H9 (cell line): ENCODE results near the gene MED17. TPM values are rescaled to one million over a fixed set of nuclear protein-coding genes. Genes with fewer than 3 reads are reported as not detected.
"Not testable (repeated sequence)": the region's sequence is repeated elsewhere in the genome, so short reads cannot be mapped to it uniquely, and the experiment has no call there.

Experiments
- DNase-seq: peaks from one replicate; pipeline ENCODE4 v3.0.0-alpha.2; 2017
- H2AFZ ChIP-seq: one replicate; pipeline ENCODE4 v1.6.1; 2013; ENCODE audit warnings: mild to moderate bottlenecking, low read length, control low read depth, moderate library complexity
- H2AK5ac ChIP-seq: 2 replicates; pipeline ENCODE4 v1.6.1; 2013; ENCODE audit warnings: low read length, control low read depth, mixed read lengths; ENCODE audit not compliant: insufficient read length
- H2BK120ac ChIP-seq: one replicate; pipeline ENCODE4 v1.6.1; 2013; ENCODE audit warnings: low read depth, mild to moderate bottlenecking, low read length, control low read depth, inconsistent platforms; ENCODE audit not compliant: poor library complexity, severe bottlenecking
- H2BK12ac ChIP-seq: 2 replicates; pipeline ENCODE4 v1.6.1; 2013; ENCODE audit warnings: low read length, control low read depth, mixed read lengths, low read depth; ENCODE audit not compliant: insufficient read length
- H2BK15ac ChIP-seq: 2 replicates; pipeline ENCODE4 v1.6.1; 2013; ENCODE audit warnings: low read depth, low read length, control low read depth
- H2BK20ac ChIP-seq: one replicate; pipeline ENCODE4 v1.6.1; 2013; ENCODE audit warnings: low read depth, mild to moderate bottlenecking, low read length, control low read depth, inconsistent platforms; ENCODE audit not compliant: poor library complexity, severe bottlenecking
- H2BK5ac ChIP-seq: 2 replicates; pipeline ENCODE4 v1.6.1; 2013; ENCODE audit warnings: low read length, control low read depth, mixed read lengths; ENCODE audit not compliant: insufficient read length
- H3K14ac ChIP-seq: 2 replicates; pipeline ENCODE4 v1.6.1; 2013; ENCODE audit warnings: low read length, control low read depth; ENCODE audit not compliant: insufficient read depth
- H3K18ac ChIP-seq: 2 replicates; pipeline ENCODE4 v1.6.1; 2013; ENCODE audit warnings: low read depth, mild to moderate bottlenecking, mixed read lengths, low read length, control low read depth; ENCODE audit not compliant: insufficient read length
- H3K23ac ChIP-seq: 2 replicates; pipeline ENCODE4 v1.6.1; 2013; ENCODE audit warnings: low read length, control low read depth, mixed read lengths, low read depth; ENCODE audit not compliant: insufficient read length
- H3K23me2 ChIP-seq: 2 replicates; pipeline ENCODE4 v1.6.1; 2013; ENCODE audit warnings: low read depth, mild to moderate bottlenecking, mixed read lengths, low read length, control low read depth; ENCODE audit not compliant: insufficient read length, poor library complexity, severe bottlenecking
- H3K27ac ChIP-seq: 2 replicates; pipeline ENCODE4 v1.5.1; 2013; ENCODE audit warnings: low read length, control low read depth, mixed read lengths, low read depth; ENCODE audit not compliant: insufficient read length
- H3K27me3 ChIP-seq: 2 replicates; pipeline ENCODE4 v1.6.1; 2013; ENCODE audit warnings: low read length, control low read depth, inconsistent platforms; ENCODE audit not compliant: insufficient read depth
- H3K4ac ChIP-seq: 2 replicates; pipeline ENCODE4 v1.6.1; 2013; ENCODE audit warnings: low read depth, mild to moderate bottlenecking, control low read depth, inconsistent platforms, low read length, moderate library complexity
- H3K4me1 ChIP-seq: 2 replicates; pipeline ENCODE4 v1.6.1; 2013; ENCODE audit warnings: low read length, control low read depth, inconsistent platforms; ENCODE audit not compliant: insufficient read depth
- H3K4me2 ChIP-seq: 2 replicates; pipeline ENCODE4 v1.6.1; 2013; ENCODE audit warnings: low read length, control low read depth, mixed read lengths; ENCODE audit not compliant: insufficient read length, insufficient read depth
- H3K56ac ChIP-seq: 2 replicates; pipeline ENCODE4 v1.6.1; 2013; ENCODE audit warnings: low read depth, mild to moderate bottlenecking, mixed read lengths, low read length, control low read depth; ENCODE audit not compliant: insufficient read length
- H3K79me1 ChIP-seq: 2 replicates; pipeline ENCODE4 v1.6.1; 2013; ENCODE audit warnings: low read depth, mild to moderate bottlenecking, moderate library complexity, low read length, control low read depth, inconsistent platforms; ENCODE audit not compliant: insufficient read depth, poor library complexity, severe bottlenecking
- H3K79me2 ChIP-seq: 2 replicates; pipeline ENCODE4 v1.6.1; 2013; ENCODE audit warnings: low read length, control low read depth, inconsistent platforms; ENCODE audit not compliant: insufficient read depth
- H3K9ac ChIP-seq: 2 replicates; pipeline ENCODE4 v1.6.1; 2013; ENCODE audit warnings: low read length, control low read depth, mixed read lengths; ENCODE audit not compliant: insufficient read length; ENCODE audit errors: extremely low read depth
- H3K9me3 ChIP-seq: one replicate; pipeline ENCODE4 v1.6.1; 2013; ENCODE audit warnings: low read depth, low read length, inconsistent platforms; ENCODE audit not compliant: control insufficient read depth
- H3T11ph ChIP-seq: one replicate; pipeline ENCODE4 v1.6.1; 2013; ENCODE audit warnings: mild to moderate bottlenecking, low read length, control low read depth, inconsistent platforms
- H4K20me1 ChIP-seq: one replicate; pipeline ENCODE4 v1.6.1; 2013; ENCODE audit not compliant: control insufficient read depth, insufficient read length, insufficient read depth
- H4K5ac ChIP-seq: 2 replicates; pipeline ENCODE4 v1.6.1; 2013; ENCODE audit warnings: low read depth, mild to moderate bottlenecking, mixed read lengths, low read length, control low read depth; ENCODE audit not compliant: insufficient read length
- H4K8ac ChIP-seq: replicated peaks from 2 replicates; pipeline ENCODE4 v1.6.1; 2013; ENCODE audit warnings: low read length, control low read depth, mixed read lengths, low read depth; ENCODE audit not compliant: insufficient read length
- H4K91ac ChIP-seq: 2 replicates; pipeline ENCODE4 v1.6.1; 2013; ENCODE audit warnings: low read depth, mild to moderate bottlenecking, moderate library complexity, mixed read lengths, low read length, control low read depth; ENCODE audit not compliant: insufficient read length
- H3K27ac Mint-ChIP-seq, 3 experiments: 2 replicates in 2 of 3; 3 replicates in 1 of 3; pipeline ENCODE4 v1.8.0; 2020 to 2021; ENCODE audit warnings: mixed read lengths in 3 of 3, mild to moderate bottlenecking in 1 of 3, moderate library complexity in 1 of 3
- H3K27me3 Mint-ChIP-seq: 2 replicates; pipeline ENCODE4 v1.8.0; 2021; ENCODE audit warnings: low read depth, mild to moderate bottlenecking, moderate library complexity, mixed read lengths
- H3K36me3 Mint-ChIP-seq, 3 experiments: 2 replicates in 2 of 3; 3 replicates in 1 of 3; pipeline ENCODE4 v1.8.0; 2020 to 2021; ENCODE audit warnings: low read depth in 3 of 3, mixed read lengths in 3 of 3; ENCODE audit not compliant: insufficient read depth in 1 of 3
- H3K4me1 Mint-ChIP-seq, 2 experiments: 2 replicates each; pipeline ENCODE4 v1.8.0; 2020; ENCODE audit warnings: mixed read lengths in 2 of 2
- H3K4me3 Mint-ChIP-seq, 2 experiments: 2 replicates in 1 of 2; 3 replicates in 1 of 2; pipeline ENCODE4 v1.8.0; 2020 to 2021; ENCODE audit warnings: mild to moderate bottlenecking in 2 of 2, mixed read lengths in 2 of 2, moderate library complexity in 1 of 2
- H3K9me3 Mint-ChIP-seq, 2 experiments: 2 replicates in 1 of 2; 3 replicates in 1 of 2; pipeline ENCODE4 v1.8.0; 2020; ENCODE audit warnings: mild to moderate bottlenecking in 2 of 2, mixed read lengths in 2 of 2, moderate library complexity in 1 of 2
- WGBS: extraction: QIAGEN DNeasy Blood & Tissue Kit; methylation state at CpG from one replicate; pipeline ENCODE4 v1.1.7; 2013; ENCODE audit warnings: missing lambda C conversion rate, low lambda C conversion rate, mixed read lengths; ENCODE audit not compliant: insufficient read length; ENCODE audit errors: extremely low coverage; 5-methylcytosine and 5-hydroxymethylcytosine counted together
- total RNA-seq: library from RNA; stranded (reverse); gene quantifications from 2 replicates; pipeline ENCODE4 v1.2.1, GENCODE V29; 2021
- TF ChIP-seq, protein P1 (sequence below): fragments of 200-600 bp; sonication (generic); conservative IDR thresholded peaks from 3 replicates; pipeline ENCODE4 v1.8.0; 2021; ENCODE audit warnings: antibody characterized with exemption, mild to moderate bottlenecking

The MED17 gene
- total RNA-seq, 1 experiment from 2014 or later: 43.3 TPM

DNA sequence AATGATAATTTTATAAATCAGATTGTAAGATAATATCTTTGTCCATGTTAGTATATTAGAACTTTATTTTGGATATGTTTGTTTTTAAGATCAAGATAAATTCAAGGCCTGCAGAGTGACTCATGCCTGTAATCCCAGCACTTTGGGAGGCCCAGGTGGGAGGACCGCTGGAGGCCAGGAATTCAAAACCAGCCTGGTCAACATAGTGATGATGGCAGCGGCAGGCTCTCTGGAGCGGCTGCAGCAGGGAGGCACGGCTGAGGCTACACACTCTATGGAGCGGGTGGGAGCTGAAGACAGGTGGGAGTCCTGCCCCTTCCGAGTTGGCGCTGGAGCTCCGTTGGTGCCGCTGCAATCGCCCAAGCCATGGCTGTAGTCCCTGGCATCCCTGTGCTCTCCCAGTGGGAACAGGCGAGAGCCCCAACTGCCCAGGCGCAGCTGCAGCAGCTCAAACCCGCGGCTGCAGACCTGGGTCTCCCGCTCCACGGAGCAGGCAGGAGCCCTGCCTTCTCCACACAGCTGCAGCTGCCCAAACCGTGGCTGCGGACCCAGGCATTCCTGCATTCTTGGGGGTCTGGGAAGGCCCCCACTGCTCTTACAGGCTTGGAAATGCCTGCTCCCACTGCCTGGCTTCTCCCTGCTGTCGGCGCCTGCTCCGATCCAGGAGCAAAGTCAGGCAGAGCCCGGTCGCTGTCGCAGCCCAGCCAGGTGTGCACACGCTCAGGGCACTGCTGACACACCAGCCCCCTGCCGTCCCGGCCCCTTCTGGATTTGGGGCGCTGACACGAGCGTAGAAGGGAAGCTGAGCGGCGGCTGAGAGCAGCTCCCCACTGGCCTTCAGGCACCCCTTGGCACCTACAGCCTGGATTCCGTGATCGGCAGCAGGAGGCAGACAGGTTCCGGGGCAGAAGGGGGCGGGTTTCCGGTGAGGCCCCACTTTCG, 25.9 kb upstream of the MED17 start:
- no peak overlapping the region for H2BK20ac ChIP-seq
- H2BK12ac ChIP-seq: no peak overlapping the region
- TF ChIP-seq, protein P1, sequence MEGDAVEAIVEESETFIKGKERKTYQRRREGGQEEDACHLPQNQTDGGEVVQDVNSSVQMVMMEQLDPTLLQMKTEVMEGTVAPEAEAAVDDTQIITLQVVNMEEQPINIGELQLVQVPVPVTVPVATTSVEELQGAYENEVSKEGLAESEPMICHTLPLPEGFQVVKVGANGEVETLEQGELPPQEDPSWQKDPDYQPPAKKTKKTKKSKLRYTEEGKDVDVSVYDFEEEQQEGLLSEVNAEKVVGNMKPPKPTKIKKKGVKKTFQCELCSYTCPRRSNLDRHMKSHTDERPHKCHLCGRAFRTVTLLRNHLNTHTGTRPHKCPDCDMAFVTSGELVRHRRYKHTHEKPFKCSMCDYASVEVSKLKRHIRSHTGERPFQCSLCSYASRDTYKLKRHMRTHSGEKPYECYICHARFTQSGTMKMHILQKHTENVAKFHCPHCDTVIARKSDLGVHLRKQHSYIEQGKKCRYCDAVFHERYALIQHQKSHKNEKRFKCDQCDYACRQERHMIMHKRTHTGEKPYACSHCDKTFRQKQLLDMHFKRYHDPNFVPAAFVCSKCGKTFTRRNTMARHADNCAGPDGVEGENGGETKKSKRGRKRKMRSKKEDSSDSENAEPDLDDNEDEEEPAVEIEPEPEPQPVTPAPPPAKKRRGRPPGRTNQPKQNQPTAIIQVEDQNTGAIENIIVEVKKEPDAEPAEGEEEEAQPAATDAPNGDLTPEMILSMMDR: no peak
- no peaks in the 10 kb centered on the region for H3K27me3 ChIP-seq
- H3K9me3 Mint-ChIP-seq: no peaks in the 10 kb centered on the region
- H3K79me1 ChIP-seq: no peaks in the 10 kb centered on the region
- no peak for DNase-seq
- H3K4me2 ChIP-seq: no peak overlapping the region
- no peak overlapping the region for H3K27ac ChIP-seq
- H3K9ac ChIP-seq: no peak overlapping the region
- H3K4me1 Mint-ChIP-seq: no peaks in the 10 kb centered on the region
- H3K4me3 Mint-ChIP-seq: no peak overlapping the region
- H3K18ac ChIP-seq: no peak overlapping the region
- no peaks in the 10 kb centered on the region for H3K9me3 ChIP-seq
- no peak overlapping the region; a peak in 1 of 7 replicates for H3K27ac Mint-ChIP-seq
- no peaks in the 10 kb centered on the region for H3K27me3 Mint-ChIP-seq
- no peaks in the 10 kb centered on the region for H3K4me1 ChIP-seq
- no peaks in the 10 kb centered on the region for H4K20me1 ChIP-seq
- H3K36me3 Mint-ChIP-seq: peaks cover 15 to 60% (median 49%) of the 10 kb centered on the region in 3 experiments
- H2BK120ac ChIP-seq: no peak overlapping the region
- H3T11ph ChIP-seq: no peak overlapping the region
- H3K4ac ChIP-seq: no peak overlapping the region
- H4K5ac ChIP-seq: no peak overlapping the region
- H3K56ac ChIP-seq: no peak overlapping the region
- no peak overlapping the region for H3K23ac ChIP-seq
- H4K91ac ChIP-seq: no peak overlapping the region
- no peak overlapping the region for H3K14ac ChIP-seq
- H3K79me2 ChIP-seq: no peaks in the 10 kb centered on the region
- no peak overlapping the region for H4K8ac ChIP-seq
- H2BK15ac ChIP-seq: no peak overlapping the region
- no peak overlapping the region for H2BK5ac ChIP-seq
- no peak overlapping the region for H2AK5ac ChIP-seq
- H3K23me2 ChIP-seq: peaks cover 3% of the 10 kb centered on the region
- no peak overlapping the region for H2AFZ ChIP-seq
- no CpG with 5 or more reads among the region's 38 CpGs for WGBS

DNA sequence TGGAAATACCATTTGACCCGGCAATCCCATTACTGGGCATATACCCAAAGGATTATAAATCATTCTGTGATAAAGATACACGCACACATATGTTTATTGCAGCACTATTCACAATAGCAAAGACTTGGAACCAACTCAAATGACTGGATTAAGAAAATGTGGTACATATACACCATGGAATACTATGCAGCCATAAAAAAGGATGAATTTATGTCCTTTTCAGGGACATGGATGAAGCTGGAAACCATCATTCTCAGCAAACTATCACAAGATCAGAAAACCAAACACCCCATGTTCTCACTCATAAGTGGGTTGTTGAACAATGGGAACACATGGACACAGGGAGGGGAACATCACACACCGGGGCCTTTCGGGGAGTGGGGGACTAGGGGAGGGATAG, 25.0 kb upstream of the MED17 start:
- H3K9me3 ChIP-seq, DNase-seq, H3K79me1 ChIP-seq, H3K18ac ChIP-seq, H3K9me3 Mint-ChIP-seq, H3K27ac ChIP-seq, H3K23me2 ChIP-seq, H3K56ac ChIP-seq, H2BK12ac ChIP-seq, H4K91ac ChIP-seq, H3K4ac ChIP-seq, H4K8ac ChIP-seq, H3K4me3 Mint-ChIP-seq, H2BK120ac ChIP-seq, H3K27me3 ChIP-seq, H4K20me1 ChIP-seq, H3T11ph ChIP-seq, H3K27me3 Mint-ChIP-seq, H3K9ac ChIP-seq, H3K23ac ChIP-seq, H3K14ac ChIP-seq, H3K4me1 Mint-ChIP-seq, H2BK20ac ChIP-seq, H2AK5ac ChIP-seq, H3K79me2 ChIP-seq, H4K5ac ChIP-seq, H2AFZ ChIP-seq, H3K27ac Mint-ChIP-seq, H2BK5ac ChIP-seq, H3K4me1 ChIP-seq, H3K4me2 ChIP-seq, H2BK15ac ChIP-seq: not testable (repeated sequence)
- WGBS: no CpG with 5 or more reads among the region's 4 CpGs
- H3K36me3 Mint-ChIP-seq: peaks cover 15 to 60% (median 49%) of the 10 kb centered on the region in 3 experiments
